ENCODE results near the gene KIAA1549. TPM values are rescaled to one million over a fixed set of nuclear protein-coding genes. Genes with fewer than 3 reads are reported as not detected.

The KIAA1549 gene
- total RNA-seq, 2 donors from 2014 or later, result 0.95 to 1.8 TPM

- Histone ChIP-seq H3K4me1 (ENCODE audit: control insufficient read depth in 1 of 2, low read depth in 2 of 2) (no peaks in the 10 kb centered on the region), H3K27ac (no peak overlapping the region), H3K9me3 (no peaks in the 10 kb centered on the region), H3K36me3 (no peaks in the 10 kb centered on the region), H3K27me3 (replicated peaks; ENCODE audit: insufficient read depth) (no peaks in the 10 kb centered on the region), H3K4me3 (no peak overlapping the region)
- TF ChIP-seq CTCF (IDR thresholded peaks at IDR 0.05), result no peak
- DNase-seq (ENCODE audit: low spot score), result no peak
- ATAC-seq (ENCODE audit: insufficient number of reproducible peaks, low FRiP score, low read depth), result no peak
Observed at GRCh38 chr7:139022286-139022685, 41.1 kb upstream of the KIAA1549 start.

- H3K4me3 ChIP-seq, result no peak overlapping the region
- no peaks in the 10 kb centered on the region for H3K36me3 ChIP-seq
- ATAC-seq (ENCODE audit: insufficient number of reproducible peaks, low FRiP score, low read depth) (no peak), DNase-seq (ENCODE audit: low spot score) (no peak)
- no peaks in the 10 kb centered on the region for H3K27me3 ChIP-seq (replicated peaks; ENCODE audit: insufficient read depth)
- no peaks in the 10 kb centered on the region for H3K4me1 ChIP-seq (ENCODE audit: control insufficient read depth in 1 of 2, low read depth in 2 of 2)
- no peak for TF ChIP-seq CTCF (IDR thresholded peaks at IDR 0.05)
- H3K9me3 ChIP-seq, result no peaks in the 10 kb centered on the region
- H3K27ac ChIP-seq, result no peak overlapping the region
Observed at GRCh38 chr7:139018910-139019309, 37.7 kb upstream of the KIAA1549 start.

GRCh38 chr7:139016931-139017511 is 35.8 kb upstream of the KIAA1549 start:
- no peak overlapping the region for H3K27ac ChIP-seq
- H3K36me3 ChIP-seq, result no peaks in the 10 kb centered on the region
- H3K27me3 ChIP-seq (replicated peaks; ENCODE audit: insufficient read depth), result no peaks in the 10 kb centered on the region
- H3K4me1 ChIP-seq (ENCODE audit: control insufficient read depth in 1 of 2, low read depth in 2 of 2), result no peaks in the 10 kb centered on the region
- peak; percentile 47 for TF ChIP-seq CTCF (IDR thresholded peaks at IDR 0.05)
- DNase-seq (ENCODE audit: low spot score), result no peak
- no peaks in the 10 kb centered on the region for H3K9me3 ChIP-seq
- no peak overlapping the region for H3K4me3 ChIP-seq
- ATAC-seq (ENCODE audit: insufficient number of reproducible peaks, low FRiP score, low read depth), result no peak

- ATAC-seq (ENCODE audit: insufficient number of reproducible peaks, low FRiP score, low read depth), result no peak
- H3K27me3 ChIP-seq (replicated peaks; ENCODE audit: insufficient read depth), result no peaks in the 10 kb centered on the region
- TF ChIP-seq CTCF (IDR thresholded peaks at IDR 0.05), result no peak
- H3K9me3 ChIP-seq, result no peaks in the 10 kb centered on the region
- H3K4me1 ChIP-seq (ENCODE audit: control insufficient read depth in 1 of 2, low read depth in 2 of 2), result no peaks in the 10 kb centered on the region
- no peaks in the 10 kb centered on the region for H3K36me3 ChIP-seq
- DNase-seq (ENCODE audit: low spot score), result no peak
- H3K4me3 ChIP-seq, result no peak overlapping the region
- no peak overlapping the region for H3K27ac ChIP-seq
Observed at GRCh38 chr7:139011373-139011772, 30.2 kb upstream of the KIAA1549 start.

GRCh38 chr7:139004321-139005090 is 23.3 kb upstream of the KIAA1549 start:
- no peaks in the 10 kb centered on the region for H3K9me3 ChIP-seq

More at GRCh38 chr7:139004321-139005090, 23.3 kb upstream of the KIAA1549 start:
- no peak for TF ChIP-seq CTCF (IDR thresholded peaks at IDR 0.05)
- no peaks in the 10 kb centered on the region for H3K4me1 ChIP-seq (ENCODE audit: control insufficient read depth in 1 of 2, low read depth in 2 of 2)
- no peak overlapping the region for H3K4me3 ChIP-seq
- H3K27ac ChIP-seq, result no peak overlapping the region
- ATAC-seq (ENCODE audit: insufficient number of reproducible peaks, low FRiP score, low read depth), result no peak
- no peaks in the 10 kb centered on the region for H3K36me3 ChIP-seq
- H3K27me3 ChIP-seq (replicated peaks; ENCODE audit: insufficient read depth), result no peaks in the 10 kb centered on the region
- DNase-seq (ENCODE audit: low spot score), result no peak
